Neuronal stem cell (in vitro differentiated cells): ENCODE results near the gene FGGY.
A peak's percentile ranks its signal among the peaks of the same experiment; 100 is the strongest.

Experiments used
- DNase-seq: peaks from one replicate; pipeline ENCODE4 v3.0.0-alpha.2; 2013; ENCODE audit warnings: low spot score
- H2AFZ ChIP-seq: one replicate; pipeline ENCODE4 v1.6.1; 2013; ENCODE audit warnings: mild to moderate bottlenecking, low read length, inconsistent platforms
- H2AK5ac ChIP-seq: 2 replicates; pipeline ENCODE4 v1.6.1; 2013; ENCODE audit warnings: low read depth, mild to moderate bottlenecking, inconsistent platforms, low read length, moderate library complexity, mixed read lengths
- H2BK120ac ChIP-seq: 2 replicates; pipeline ENCODE4 v1.6.1; 2013; ENCODE audit warnings: low read depth, mild to moderate bottlenecking, inconsistent platforms, low read length, moderate library complexity, mixed read lengths
- H2BK12ac ChIP-seq: one replicate; pipeline ENCODE4 v1.6.1; 2013; ENCODE audit warnings: low read length, inconsistent platforms
- H2BK15ac ChIP-seq: 2 replicates; pipeline ENCODE4 v1.6.1; 2013; ENCODE audit warnings: mild to moderate bottlenecking, low read length, inconsistent platforms, mixed read lengths
- H2BK5ac ChIP-seq: one replicate; pipeline ENCODE4 v1.6.1; 2013; ENCODE audit warnings: inconsistent platforms, mild to moderate bottlenecking, low read length, moderate library complexity
- H3K14ac ChIP-seq: one replicate; pipeline ENCODE4 v1.6.1; 2013; ENCODE audit warnings: low read length, inconsistent platforms
- H3K18ac ChIP-seq: 2 replicates; pipeline ENCODE4 v1.6.1; 2013; ENCODE audit warnings: low read length, inconsistent platforms
- H3K23ac ChIP-seq: 2 replicates; pipeline ENCODE4 v1.6.1; 2013; ENCODE audit warnings: low read depth, mild to moderate bottlenecking, mixed read lengths, low read length, inconsistent platforms; ENCODE audit not compliant: poor library complexity
- H3K27ac ChIP-seq: replicated peaks from 3 replicates; pipeline ENCODE4 v1.5.1; 2013; ENCODE audit warnings: low read length, inconsistent platforms
- H3K27me3 ChIP-seq, 3 experiments: 2 replicates each; pipeline ENCODE4 v1.6.1; 2013; ENCODE audit warnings: low read length in 3 of 3, mild to moderate bottlenecking in 2 of 3, inconsistent platforms in 1 of 3, low read depth in 1 of 3, mixed read lengths in 1 of 3, moderate library complexity in 1 of 3; ENCODE audit not compliant: control insufficient read depth in 3 of 3, insufficient read depth in 3 of 3
- H3K36me3 ChIP-seq, 2 donors: replicated peaks in 1 of 2; 2 replicates each; pipeline ENCODE4 v1.6.1; 2013; ENCODE audit warnings: low read length in 2 of 2; ENCODE audit not compliant: control insufficient read depth in 2 of 2, insufficient read depth in 2 of 2
- H3K4ac ChIP-seq: 2 replicates; pipeline ENCODE4 v1.6.1; 2013; ENCODE audit warnings: inconsistent platforms, mild to moderate bottlenecking, low read length, moderate library complexity
- H3K4me1 ChIP-seq, 2 donors: 1 replicate in 1 of 2; 2 replicates in 1 of 2; pipeline ENCODE4 v1.6.1; 2013; ENCODE audit warnings: low read length in 2 of 2, low read depth in 1 of 2; ENCODE audit not compliant: control insufficient read depth in 2 of 2, insufficient read depth in 1 of 2
- H3K4me2 ChIP-seq: one replicate; pipeline ENCODE4 v1.6.1; 2013; ENCODE audit warnings: mild to moderate bottlenecking, low read length, inconsistent platforms; ENCODE audit not compliant: insufficient read depth, poor library complexity, severe bottlenecking
- H3K4me3 ChIP-seq, 2 donors: 2 replicates each; pipeline ENCODE4 v1.5.1; 2013; ENCODE audit warnings: low read length in 2 of 2, mild to moderate bottlenecking in 2 of 2, inconsistent platforms in 1 of 2, moderate library complexity in 1 of 2
- H3K79me1 ChIP-seq: one replicate; pipeline ENCODE4 v1.6.1; 2013; ENCODE audit warnings: low read depth, mild to moderate bottlenecking, inconsistent platforms, low read length, moderate library complexity
- H3K9ac ChIP-seq: one replicate; pipeline ENCODE4 v1.6.1; 2013; ENCODE audit warnings: mild to moderate bottlenecking, low read depth, low read length, inconsistent platforms; ENCODE audit not compliant: poor library complexity
- H3K9me3 ChIP-seq, 2 donors: replicated peaks in 1 of 2; 2 replicates each; pipeline versions ENCODE3 to v1.6.1; 2013; ENCODE audit warnings: low read length in 2 of 2, mild to moderate bottlenecking in 2 of 2, inconsistent platforms in 1 of 2, low read depth in 1 of 2, mixed read lengths in 1 of 2, moderate library complexity in 1 of 2; ENCODE audit not compliant: control insufficient read depth in 2 of 2, insufficient read depth in 1 of 2
- H4K8ac ChIP-seq: one replicate; pipeline ENCODE4 v1.6.1; 2013; ENCODE audit warnings: low read depth, mild to moderate bottlenecking, inconsistent platforms, low read length, moderate library complexity
- H4K91ac ChIP-seq: one replicate; pipeline ENCODE4 v1.6.1; 2013; ENCODE audit warnings: low read length, low read depth, mild to moderate bottlenecking, inconsistent platforms; ENCODE audit not compliant: poor library complexity
- WGBS, 2 donors: extraction: QIAGEN DNeasy Blood & Tissue Kit; methylation state at CpG; one replicate each; pipeline ENCODE4 v1.1.7; 2013; ENCODE audit warnings: missing lambda C conversion rate in 2 of 2, mixed read lengths in 1 of 2; ENCODE audit not compliant: insufficient read length in 2 of 2, insufficient replicate concordance in 1 of 2; ENCODE audit errors: extremely low coverage in 2 of 2; 5-methylcytosine and 5-hydroxymethylcytosine counted together

Gene FGGY

GRCh38 chr1:59554752-59555151 is 257.9 kb downstream of the FGGY start:
- Histone ChIP-seq H3K14ac (no peak overlapping the region), H3K9me3 (peaks cover 4 to 21% of the 10 kb centered on the region in 2 donors), H2BK15ac (no peak overlapping the region), H3K4me3 (no peak overlapping the region), H3K4me2 (no peak overlapping the region), H2AK5ac (no peak overlapping the region), H2BK5ac (no peak overlapping the region), H2BK12ac (no peak overlapping the region), H3K27ac (no peak overlapping the region), H3K4me1 (peaks cover 17 to 31% of the 10 kb centered on the region in 2 donors), H3K4ac (no peak overlapping the region), H4K8ac (no peak overlapping the region), H4K91ac (no peak overlapping the region), H3K79me1 (no peaks in the 10 kb centered on the region), H3K36me3 (no peaks in the 10 kb centered on the region), H3K23ac (no peak overlapping the region), H2BK120ac (no peak overlapping the region), H3K27me3 (no peaks in the 10 kb centered on the region), H3K9ac (no peak overlapping the region), H2AFZ (no peak overlapping the region), H3K18ac (no peak overlapping the region)
- DNase-seq: no peak
- 100% methylated on average over 2 of the region's 4 CpGs; no CpG with 5 or more reads in 1 of the 2 donors for WGBS, 2 donors

- Histone ChIP-seq H3K4me3 (no peak overlapping the region), H2BK5ac (no peak overlapping the region), H4K91ac (no peak overlapping the region), H3K4ac (no peak overlapping the region), H2BK120ac (no peak overlapping the region), H3K79me1 (no peaks in the 10 kb centered on the region), H2AFZ (no peak overlapping the region), H4K8ac (no peak overlapping the region), H3K4me2 (no peak overlapping the region), H3K4me1 (peaks cover 17 to 31% of the 10 kb centered on the region in 2 donors), H3K9ac (no peak overlapping the region), H3K9me3 (peaks cover 2 to 20% of the 10 kb centered on the region in 2 donors), H3K27me3 (no peaks in the 10 kb centered on the region), H3K18ac (no peak overlapping the region), H3K23ac (no peak overlapping the region), H3K27ac (no peak overlapping the region), H2BK15ac (no peak overlapping the region), H2BK12ac (no peak overlapping the region), H3K14ac (no peak overlapping the region), H2AK5ac (no peak overlapping the region), H3K36me3 (no peaks in the 10 kb centered on the region)
- no CpG with 5 or more reads among the region's 1 CpG for WGBS, 2 donors
- no peak for DNase-seq
These were observed 259.5 kb downstream of the FGGY start for GRCh38 chr1:59556398-59556797.

GRCh38 chr1:59556802-59557548 is 260.1 kb downstream of the FGGY start:
- Histone ChIP-seq H3K23ac (no peak overlapping the region), H3K18ac (no peak overlapping the region), H3K27ac (peak overlapping the region; percentile 12), H2BK12ac (no peak overlapping the region), H3K4me2 (no peak overlapping the region), H2BK120ac (no peak overlapping the region), H2AK5ac (no peak overlapping the region), H3K4ac (no peak overlapping the region), H3K14ac (no peak overlapping the region), H4K91ac (no peak overlapping the region), H4K8ac (no peak overlapping the region), H3K4me3 (no peak overlapping the region), H3K27me3 (no peaks in the 10 kb centered on the region), H3K9me3 (peaks cover 2 to 19% of the 10 kb centered on the region in 2 donors), H3K36me3 (no peaks in the 10 kb centered on the region), H2BK5ac (no peak overlapping the region), H3K79me1 (no peaks in the 10 kb centered on the region), H2BK15ac (no peak overlapping the region), H3K4me1 (peaks cover 14 to 31% of the 10 kb centered on the region in 2 donors), H3K9ac (no peak overlapping the region), H2AFZ (no peak overlapping the region)
- WGBS, 2 donors: no CpG with 5 or more reads among the region's 8 CpGs
- no peak for DNase-seq

- peak overlapping the region; percentile 12 for H3K27ac ChIP-seq
- peaks cover 2 to 19% of the 10 kb centered on the region in 2 donors for H3K9me3 ChIP-seq
- H3K23ac ChIP-seq: no peak overlapping the region
- H4K8ac ChIP-seq: no peak overlapping the region
- H2BK15ac ChIP-seq: no peak overlapping the region
- H3K79me1 ChIP-seq: no peaks in the 10 kb centered on the region
- WGBS, 2 donors: no CpG with 5 or more reads among the region's 1 CpG
- no peak overlapping the region for H2BK5ac ChIP-seq
- no peak overlapping the region for H2BK12ac ChIP-seq
- no peak overlapping the region for H2AFZ ChIP-seq
- H3K36me3 ChIP-seq: no peaks in the 10 kb centered on the region
- H3K14ac ChIP-seq: no peak overlapping the region
- peaks cover 13 to 31% of the 10 kb centered on the region in 2 donors for H3K4me1 ChIP-seq
- no peak overlapping the region for H3K4me3 ChIP-seq
- H3K4ac ChIP-seq: no peak overlapping the region
- no peak overlapping the region for H4K91ac ChIP-seq
- H2BK120ac ChIP-seq: no peak overlapping the region
- H3K9ac ChIP-seq: no peak overlapping the region
- no peak overlapping the region for H3K18ac ChIP-seq
- no peak for DNase-seq
- no peaks in the 10 kb centered on the region for H3K27me3 ChIP-seq
- no peak overlapping the region for H3K4me2 ChIP-seq
- no peak overlapping the region for H2AK5ac ChIP-seq
These were observed 260.6 kb downstream of the FGGY start for GRCh38 chr1:59557549-59557885.
